GM12872 (cell line): ENCODE measurements around the gene STAB2.

Source experiments
- TF ChIP-seq, protein P1 (sequence below): IDR thresholded peaks from 3 replicates; pipeline ENCODE4 v1.5.1; 2011; ENCODE audit warnings: low read depth, mild to moderate bottlenecking, low read length, moderate library complexity; ENCODE audit not compliant: insufficient read depth

Gene STAB2

GRCh38 chr12:103569278-103569677 is 17.8 kb upstream of the STAB2 start:
- TF ChIP-seq, protein P1, sequence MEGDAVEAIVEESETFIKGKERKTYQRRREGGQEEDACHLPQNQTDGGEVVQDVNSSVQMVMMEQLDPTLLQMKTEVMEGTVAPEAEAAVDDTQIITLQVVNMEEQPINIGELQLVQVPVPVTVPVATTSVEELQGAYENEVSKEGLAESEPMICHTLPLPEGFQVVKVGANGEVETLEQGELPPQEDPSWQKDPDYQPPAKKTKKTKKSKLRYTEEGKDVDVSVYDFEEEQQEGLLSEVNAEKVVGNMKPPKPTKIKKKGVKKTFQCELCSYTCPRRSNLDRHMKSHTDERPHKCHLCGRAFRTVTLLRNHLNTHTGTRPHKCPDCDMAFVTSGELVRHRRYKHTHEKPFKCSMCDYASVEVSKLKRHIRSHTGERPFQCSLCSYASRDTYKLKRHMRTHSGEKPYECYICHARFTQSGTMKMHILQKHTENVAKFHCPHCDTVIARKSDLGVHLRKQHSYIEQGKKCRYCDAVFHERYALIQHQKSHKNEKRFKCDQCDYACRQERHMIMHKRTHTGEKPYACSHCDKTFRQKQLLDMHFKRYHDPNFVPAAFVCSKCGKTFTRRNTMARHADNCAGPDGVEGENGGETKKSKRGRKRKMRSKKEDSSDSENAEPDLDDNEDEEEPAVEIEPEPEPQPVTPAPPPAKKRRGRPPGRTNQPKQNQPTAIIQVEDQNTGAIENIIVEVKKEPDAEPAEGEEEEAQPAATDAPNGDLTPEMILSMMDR = no peak

DNA sequence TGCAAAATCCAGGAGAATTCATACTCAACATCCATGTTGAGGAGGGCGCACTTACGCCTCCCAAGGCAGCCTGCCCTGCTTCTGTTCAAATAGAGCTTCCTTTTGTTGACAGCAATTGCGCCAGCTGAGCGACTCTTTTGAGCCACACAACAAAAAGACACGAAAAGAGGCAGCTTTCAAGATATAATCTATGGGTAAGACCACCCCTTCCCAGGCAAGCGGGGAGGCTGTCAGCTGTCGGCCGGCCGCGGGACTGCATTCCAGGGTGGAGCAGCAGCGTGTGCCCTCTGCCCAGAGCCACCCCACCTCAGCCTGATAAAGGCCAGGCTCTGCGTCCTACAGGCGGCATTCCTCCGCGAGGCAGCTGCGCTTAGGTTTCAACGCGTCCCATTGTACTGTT is 15.8 kb upstream of the STAB2 start:
- TF ChIP-seq, protein P1 = no peak

DNA sequence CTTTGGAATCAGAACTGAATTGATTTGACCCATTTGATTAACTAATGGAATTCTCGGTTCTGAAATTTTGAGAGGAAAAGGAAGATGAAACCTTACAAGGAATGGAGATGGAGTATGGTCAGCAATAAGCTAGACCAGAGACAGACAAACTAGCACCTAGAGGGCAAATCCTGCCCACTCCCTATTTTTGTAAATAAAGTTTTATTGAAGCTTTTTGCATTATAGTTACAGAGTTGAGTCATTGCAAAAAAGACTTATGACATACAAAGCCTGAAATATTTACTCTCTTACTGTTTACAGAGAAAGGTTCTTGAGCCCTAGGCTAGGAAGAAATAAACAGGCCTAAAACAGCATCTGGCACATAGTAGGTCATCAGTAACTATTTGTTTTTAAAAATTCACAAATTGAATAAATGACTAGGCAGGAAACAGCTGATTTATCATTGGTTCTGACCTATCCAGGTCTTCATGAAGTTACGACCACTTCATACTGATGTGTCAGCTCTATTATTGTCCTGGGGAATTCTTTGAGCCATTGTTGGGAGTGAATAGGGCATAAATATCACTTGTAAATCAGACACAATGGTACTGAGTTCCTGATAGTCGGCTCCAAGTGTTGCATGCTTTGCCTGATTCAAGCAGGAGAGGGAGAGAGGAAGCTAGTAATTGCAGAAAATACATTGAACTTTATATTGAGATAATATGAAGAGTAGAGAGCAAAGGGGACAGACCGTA is 14.6 kb upstream of the STAB2 start:
- TF ChIP-seq, protein P1 = no peak

- TF ChIP-seq, protein P1 = no peak
These were observed 13.9 kb upstream of the STAB2 start for GRCh38 chr12:103573185-103573584.

GRCh38 chr12:103578926-103579325 is 8.1 kb upstream of the STAB2 start:
- TF ChIP-seq, protein P1 = no peak

DNA sequence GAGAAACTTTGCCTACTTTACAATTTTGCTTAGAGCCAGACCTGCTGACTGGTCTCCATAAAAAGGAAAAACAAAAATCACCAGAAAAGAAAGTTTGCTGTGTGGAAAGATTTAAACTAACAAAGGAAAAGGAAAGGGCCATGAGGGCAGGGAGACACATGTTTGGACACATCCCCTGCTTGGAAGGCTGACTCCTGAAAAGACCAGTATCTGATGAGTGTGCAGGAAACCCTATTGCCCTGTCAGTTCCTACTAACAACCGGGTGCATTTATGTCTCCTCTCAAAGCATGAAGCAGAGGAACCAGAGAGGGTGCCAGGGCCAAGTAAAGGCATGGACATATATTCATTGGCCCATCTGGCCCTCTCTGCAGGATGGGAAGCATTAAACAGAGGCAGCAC is 7.0 kb upstream of the STAB2 start:
- TF ChIP-seq, protein P1 = no peak

DNA sequence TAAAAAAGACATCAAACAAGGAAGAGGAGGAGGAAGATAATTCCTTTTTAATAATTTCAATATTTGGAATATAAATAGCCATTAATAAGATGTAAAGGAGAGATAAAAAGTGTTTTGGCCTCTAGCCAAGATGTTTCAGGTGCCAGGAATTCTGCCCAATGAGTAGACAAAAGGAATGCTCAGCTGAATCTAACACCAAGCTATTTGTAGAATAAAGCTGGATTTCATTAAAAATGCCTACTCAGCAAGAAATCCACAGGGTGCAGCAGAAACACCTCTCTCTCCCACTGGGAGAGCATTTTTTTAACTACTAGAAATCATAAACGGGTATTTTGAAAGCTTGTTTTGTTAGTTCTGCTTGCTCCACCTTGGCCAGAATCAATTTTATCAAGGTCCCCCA is 4.1 kb upstream of the STAB2 start:
- TF ChIP-seq, protein P1 = no peak
